C4-2B (cell line): Measurements from ENCODE around the gene TIMP1.

Experiments used
- CTCF ChIP-seq: fragments of 450-650 bp; conservative IDR thresholded peaks from 2 replicates; pipeline ENCODE4 v1.5.1; 2017; ENCODE audit warnings: mild to moderate bottlenecking
- ZFX ChIP-seq: fragments of 450-650 bp; IDR thresholded peaks from 2 replicates; pipeline ENCODE4 v1.6.1; 2017

GRCh38 chrX:47556045-47556623 is 26.1 kb upstream of the TIMP1 start:
- TF ChIP-seq ZFX (no peak), CTCF (no peak)
